CD14-positive monocyte (primary cell): ENCODE results near the gene LOXHD1. TPM values are rescaled to one million over a fixed set of nuclear protein-coding genes. Genes with fewer than 3 reads are reported as not detected.

Experiments
- DNase-seq, 3 donors: peaks; one replicate each; pipeline ENCODE4 v3.0.0-alpha.2; 2011 to 2022
- H2AFZ ChIP-seq: 2 replicates; pipeline ENCODE4 v1.6.0; 2012; ENCODE audit warnings: mild to moderate bottlenecking, low read depth, low read length, inconsistent platforms; ENCODE audit not compliant: insufficient read depth, poor library complexity, severe bottlenecking
- H3K27ac ChIP-seq, 2 donors: 1 replicate in 1 of 2; 2 replicates in 1 of 2; pipeline ENCODE4 v1.5.1; 2012 to 2013; ENCODE audit warnings: low read length in 2 of 2, control low read depth in 1 of 2, inconsistent platforms in 1 of 2, low read depth in 1 of 2, mild to moderate bottlenecking in 1 of 2
- H3K27me3 ChIP-seq, 2 donors: one replicate each; pipeline versions ENCODE4 v1.6.0 to v1.6.1; 2011 to 2013; ENCODE audit warnings: low read length in 2 of 2; ENCODE audit not compliant: control insufficient read depth in 2 of 2, insufficient read depth in 2 of 2
- H3K36me3 ChIP-seq, 2 donors: replicated peaks in 1 of 2; 1 replicate in 1 of 2; 2 replicates in 1 of 2; pipeline versions ENCODE4 v1.5.1 to v1.6.1; 2012 to 2013; ENCODE audit warnings: low read length in 2 of 2, control low read depth in 1 of 2, inconsistent platforms in 1 of 2, mild to moderate bottlenecking in 1 of 2; ENCODE audit not compliant: insufficient read depth in 2 of 2, control insufficient read depth in 1 of 2
- H3K4me1 ChIP-seq, 2 donors: 1 replicate in 1 of 2; 2 replicates in 1 of 2; pipeline versions ENCODE4 v1.5.1 to v1.6.1; 2012 to 2013; ENCODE audit warnings: low read length in 2 of 2, control low read depth in 1 of 2, inconsistent platforms in 1 of 2, mild to moderate bottlenecking in 1 of 2, moderate library complexity in 1 of 2; ENCODE audit not compliant: insufficient read depth in 2 of 2, control insufficient read depth in 1 of 2
- H3K4me2 ChIP-seq: replicated peaks from 2 replicates; pipeline ENCODE3; 2012; ENCODE audit warnings: low read length, moderate library complexity, mild to moderate bottlenecking; ENCODE audit not compliant: poor library complexity, severe bottlenecking; ENCODE audit errors: extremely low read depth
- H3K4me3 ChIP-seq, 3 experiments: fragments of 200-600 bp in 1 of 3; sonication (generic) in 1 of 3; replicated peaks in 1 of 3; 1 replicate in 2 of 3; 2 replicates in 1 of 3; pipeline ENCODE4 v1.5.1; 2011 to 2013; ENCODE audit warnings: low read length in 3 of 3, mild to moderate bottlenecking in 3 of 3, control low read depth in 2 of 3, low read depth in 2 of 3, inconsistent platforms in 1 of 3, moderate library complexity in 1 of 3
- H3K79me2 ChIP-seq: 2 replicates; pipeline ENCODE4 v1.6.0; 2012; ENCODE audit warnings: mild to moderate bottlenecking, control low read depth, inconsistent platforms, low read length, moderate library complexity; ENCODE audit not compliant: insufficient read depth
- H3K9ac ChIP-seq: 2 replicates; pipeline ENCODE4 v1.6.0; 2017; ENCODE audit warnings: low read length, mild to moderate bottlenecking; ENCODE audit not compliant: insufficient read depth, poor library complexity, severe bottlenecking
- H3K9me3 ChIP-seq, 2 donors: replicated peaks in 1 of 2; 1 replicate in 1 of 2; 2 replicates in 1 of 2; pipeline versions ENCODE4 v1.5.1 to v1.6.1; 2012 to 2013; ENCODE audit warnings: low read length in 2 of 2, control low read depth in 1 of 2; ENCODE audit not compliant: control insufficient read depth in 1 of 2, insufficient read depth in 1 of 2
- H4K20me1 ChIP-seq: 2 replicates; pipeline ENCODE4 v1.6.0; 2012; ENCODE audit warnings: mild to moderate bottlenecking, low read length, control low read depth, moderate library complexity; ENCODE audit not compliant: insufficient read depth
- H3K27ac Mint-ChIP-seq, 7 donors: one replicate each; pipeline ENCODE4 v1.8.0; 2020; ENCODE audit warnings: mild to moderate bottlenecking in 7 of 7, mixed read lengths in 7 of 7, moderate library complexity in 6 of 7, inconsistent platforms in 2 of 7
- H3K27me3 Mint-ChIP-seq, 3 donors: one replicate each; pipeline ENCODE4 v1.8.0; 2021 to 2022; ENCODE audit warnings: low read depth in 3 of 3, mild to moderate bottlenecking in 3 of 3, mixed read lengths in 3 of 3, moderate library complexity in 3 of 3, inconsistent platforms in 1 of 3
- H3K36me3 Mint-ChIP-seq, 2 donors: one replicate each; pipeline ENCODE4 v1.8.0; 2020; ENCODE audit warnings: mixed read lengths in 2 of 2, inconsistent platforms in 1 of 2, mild to moderate bottlenecking in 1 of 2
- H3K4me1 Mint-ChIP-seq: one replicate; pipeline ENCODE4 v1.8.0; 2020; ENCODE audit warnings: mild to moderate bottlenecking, mixed read lengths
- H3K4me3 Mint-ChIP-seq, 2 donors: one replicate each; pipeline ENCODE4 v1.8.0; 2020; ENCODE audit warnings: mild to moderate bottlenecking in 2 of 2, mixed read lengths in 2 of 2, moderate library complexity in 1 of 2
- H3K9me3 Mint-ChIP-seq, 7 donors: one replicate each; pipeline ENCODE4 v1.8.0; 2020 to 2022; ENCODE audit warnings: mixed read lengths in 7 of 7, mild to moderate bottlenecking in 6 of 7, moderate library complexity in 6 of 7, inconsistent platforms in 2 of 7
- CTCF ChIP-seq: fragments of 200-600 bp; IDR thresholded peaks from one replicate; pipeline ENCODE4 v1.8.0; 2022; ENCODE audit warnings: antibody characterized with exemption, mild to moderate bottlenecking
- WGBS: methylation state at CpG from one replicate; pipeline ENCODE4 v1.1.5; 2013; ENCODE audit warnings: missing lambda C conversion rate; ENCODE audit not compliant: insufficient coverage; 5-methylcytosine and 5-hydroxymethylcytosine counted together
- intact Hi-C, 2 donors: fragments of 100-400 bp; cut with micrococcal nuclease; formaldehyde crosslinking; loops; one replicate each; pipeline versions ENCODE4 v1.15.0 to v1.15.1; 2023
- polyA plus RNA-seq, 3 donors: library from polyadenylated mRNA; depleted of rRNA in 1 of 3; unstranded in 2 of 3; stranded (reverse) in 1 of 3; fragments of 300-500 nt in 2 of 3; fragments of >200 nt in 1 of 3; fragmentation: Illumina TruSeq in 2 of 3; gene quantifications; 1 replicate in 2 of 3; 2 replicates in 1 of 3; pipeline ENCODE4 v1.2.3, GENCODE V29; 2012 to 2021

Gene LOXHD1
- polyA plus RNA-seq, 3 donors, result 0.33 to 10.9 (median 0.61) TPM

GRCh38 chr18:46541626-46542189 is 115.3 kb downstream of the LOXHD1 start:
- no peaks in the 10 kb centered on the region for H3K27me3 ChIP-seq
- H2AFZ ChIP-seq, result no peak overlapping the region
- H3K9me3 Mint-ChIP-seq, result no peaks in the 10 kb centered on the region
- no peak overlapping the region for H3K9ac ChIP-seq
- H4K20me1 ChIP-seq, result no peaks in the 10 kb centered on the region
- no peak overlapping the region for H3K4me3 ChIP-seq
- no peak overlapping the region for H3K27ac ChIP-seq
- H3K9me3 ChIP-seq, result no peaks in the 10 kb centered on the region
- peaks cover 21 to 71% of the 10 kb centered on the region in 2 donors for H3K36me3 ChIP-seq
- intact Hi-C loops, result no loop called here
- no peak for TF ChIP-seq CTCF
- no peak overlapping the region for H3K27ac Mint-ChIP-seq
- WGBS, result 88% methylated on average over 7 of the region's 7 CpGs
- peaks cover 1 to 4% (median 3%) of the 10 kb centered on the region in 3 donors for H3K27me3 Mint-ChIP-seq
- H3K4me1 Mint-ChIP-seq, result no peaks in the 10 kb centered on the region
- H3K4me1 ChIP-seq, result no peaks in the 10 kb centered on the region
- no peak for DNase-seq
- no peak overlapping the region for H3K4me3 Mint-ChIP-seq
- peaks cover 0 to 40% of the 10 kb centered on the region in 2 donors for H3K36me3 Mint-ChIP-seq
- no peak overlapping the region for H3K4me2 ChIP-seq
- no peaks in the 10 kb centered on the region for H3K79me2 ChIP-seq

- no peak for TF ChIP-seq CTCF
- Mint-ChIP-seq H3K36me3 (peaks cover 0 to 54% of the 10 kb centered on the region in 2 donors), H3K27me3 (peaks cover 1 to 4% (median 3%) of the 10 kb centered on the region in 3 donors), H3K4me1 (no peaks in the 10 kb centered on the region), H3K27ac (no peak overlapping the region), H3K4me3 (no peak overlapping the region), H3K9me3 (peaks cover 0 to 1% (median 0%) of the 10 kb centered on the region in 7 donors)
- H3K27me3 ChIP-seq, result no peaks in the 10 kb centered on the region
- no peak overlapping the region for H3K4me2 ChIP-seq
- no peaks in the 10 kb centered on the region for H3K4me1 ChIP-seq
- H3K79me2 ChIP-seq, result no peaks in the 10 kb centered on the region
- H3K9ac ChIP-seq, result no peak overlapping the region
- no peaks in the 10 kb centered on the region for H4K20me1 ChIP-seq
- H2AFZ ChIP-seq, result no peak overlapping the region
- no peak for DNase-seq
- WGBS, result 65% methylated on average over 3 of the region's 3 CpGs
- H3K27ac ChIP-seq, result no peak overlapping the region
- H3K9me3 ChIP-seq, result no peaks in the 10 kb centered on the region
- intact Hi-C loops, result loop anchor here in 1 of 2 donors (2.0 kb wide), 1 partner anchor 66 kb away; no protein-coding TSS in a partner anchor
- H3K36me3 ChIP-seq, result peaks cover 22 to 77% of the 10 kb centered on the region in 2 donors
- H3K4me3 ChIP-seq, result no peak overlapping the region
Measured at GRCh38 chr18:46538376-46538775, 118.6 kb downstream of the LOXHD1 start.
